ENCODE data around the gene NT5C2.
"Not testable (repeated sequence)": the region's sequence is repeated elsewhere in the genome, so short reads cannot be mapped to it uniquely, and the experiment has no call there.

NT5C2 gene

DNA sequence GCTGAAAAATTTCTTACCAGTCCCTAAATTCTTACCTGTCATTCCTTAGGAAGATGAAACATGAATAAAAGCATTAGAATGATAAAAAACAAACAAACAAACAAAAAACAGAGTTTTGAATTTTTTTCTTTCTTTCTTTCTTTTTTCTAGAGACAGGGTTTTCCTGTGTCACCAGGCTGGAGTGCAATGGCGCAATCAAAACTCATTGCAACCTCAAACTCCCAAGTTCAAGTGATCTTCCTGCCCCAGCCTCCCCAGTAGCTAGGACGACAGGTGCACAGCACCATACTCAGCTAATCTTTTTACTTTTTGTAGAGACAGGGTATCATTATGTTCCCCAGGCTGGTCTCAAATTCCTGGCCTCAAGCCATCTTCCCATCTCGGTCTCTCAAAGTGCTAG lies 26.5 kb downstream of the NT5C2 start:
- H3K27ac ChIP-seq, result no peak overlapping the region
- TF ChIP-seq ZFX (IDR thresholded peaks at IDR 0.05; ENCODE audit: borderline replicate concordance), result no peak
- TF ChIP-seq, protein P1, sequence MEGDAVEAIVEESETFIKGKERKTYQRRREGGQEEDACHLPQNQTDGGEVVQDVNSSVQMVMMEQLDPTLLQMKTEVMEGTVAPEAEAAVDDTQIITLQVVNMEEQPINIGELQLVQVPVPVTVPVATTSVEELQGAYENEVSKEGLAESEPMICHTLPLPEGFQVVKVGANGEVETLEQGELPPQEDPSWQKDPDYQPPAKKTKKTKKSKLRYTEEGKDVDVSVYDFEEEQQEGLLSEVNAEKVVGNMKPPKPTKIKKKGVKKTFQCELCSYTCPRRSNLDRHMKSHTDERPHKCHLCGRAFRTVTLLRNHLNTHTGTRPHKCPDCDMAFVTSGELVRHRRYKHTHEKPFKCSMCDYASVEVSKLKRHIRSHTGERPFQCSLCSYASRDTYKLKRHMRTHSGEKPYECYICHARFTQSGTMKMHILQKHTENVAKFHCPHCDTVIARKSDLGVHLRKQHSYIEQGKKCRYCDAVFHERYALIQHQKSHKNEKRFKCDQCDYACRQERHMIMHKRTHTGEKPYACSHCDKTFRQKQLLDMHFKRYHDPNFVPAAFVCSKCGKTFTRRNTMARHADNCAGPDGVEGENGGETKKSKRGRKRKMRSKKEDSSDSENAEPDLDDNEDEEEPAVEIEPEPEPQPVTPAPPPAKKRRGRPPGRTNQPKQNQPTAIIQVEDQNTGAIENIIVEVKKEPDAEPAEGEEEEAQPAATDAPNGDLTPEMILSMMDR (IDR thresholded peaks at IDR 0.05), result no peak

DNA sequence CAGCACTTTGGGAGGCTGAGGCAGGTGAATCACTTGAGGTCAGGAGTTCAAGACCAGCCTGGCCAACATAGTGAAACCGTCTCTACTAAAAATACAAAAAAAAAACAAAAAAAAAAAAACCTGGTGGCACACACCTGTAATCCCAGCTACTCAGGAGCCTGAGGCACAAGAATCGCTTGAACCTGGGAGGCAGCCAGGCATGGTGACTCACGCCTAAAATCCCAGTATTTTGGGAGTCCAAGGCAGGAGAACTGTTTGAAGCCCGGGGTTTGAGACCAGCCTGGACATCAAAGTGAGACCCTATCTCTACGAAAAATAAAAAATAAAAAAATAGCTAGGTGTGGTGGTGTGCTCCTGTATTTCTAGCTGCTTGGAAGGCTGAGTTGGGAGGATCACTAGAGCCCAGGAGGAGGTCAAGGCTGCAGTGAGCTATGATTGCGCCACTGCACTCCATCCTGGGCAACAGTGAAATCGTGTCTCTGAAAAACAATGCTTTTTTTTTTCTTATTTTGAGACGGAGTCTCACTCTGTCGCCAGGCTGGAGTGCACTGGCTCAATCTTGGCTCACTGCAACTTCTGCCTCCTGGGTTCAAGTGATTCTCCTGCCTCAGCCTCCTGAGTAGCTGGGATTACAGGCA lies 29.2 kb downstream of the NT5C2 start:
- H3K27ac ChIP-seq, result not testable (repeated sequence)

DNA sequence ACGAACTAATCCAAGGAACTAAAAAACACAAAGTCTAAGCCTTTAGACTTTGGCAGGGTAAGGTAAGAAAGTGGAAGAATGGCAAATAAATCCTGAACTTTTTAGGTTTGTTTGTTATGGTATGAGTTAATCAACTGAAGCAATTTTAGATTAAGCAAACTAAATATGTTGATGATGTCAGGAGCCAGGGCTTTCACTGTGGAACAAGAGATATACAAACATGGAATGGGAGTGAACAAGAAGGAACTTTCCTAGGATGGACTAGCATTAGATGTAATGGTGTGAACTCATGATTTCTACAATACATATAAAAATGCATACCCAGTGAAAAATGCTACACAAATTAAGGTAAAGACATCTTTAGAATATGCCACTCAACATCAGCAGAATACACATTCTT lies 35.8 kb downstream of the NT5C2 start:
- TF ChIP-seq, protein P1 (IDR thresholded peaks at IDR 0.05), result no peak
- TF ChIP-seq ZFX (IDR thresholded peaks at IDR 0.05; ENCODE audit: borderline replicate concordance), result no peak
- no peak overlapping the region for H3K27ac ChIP-seq

DNA sequence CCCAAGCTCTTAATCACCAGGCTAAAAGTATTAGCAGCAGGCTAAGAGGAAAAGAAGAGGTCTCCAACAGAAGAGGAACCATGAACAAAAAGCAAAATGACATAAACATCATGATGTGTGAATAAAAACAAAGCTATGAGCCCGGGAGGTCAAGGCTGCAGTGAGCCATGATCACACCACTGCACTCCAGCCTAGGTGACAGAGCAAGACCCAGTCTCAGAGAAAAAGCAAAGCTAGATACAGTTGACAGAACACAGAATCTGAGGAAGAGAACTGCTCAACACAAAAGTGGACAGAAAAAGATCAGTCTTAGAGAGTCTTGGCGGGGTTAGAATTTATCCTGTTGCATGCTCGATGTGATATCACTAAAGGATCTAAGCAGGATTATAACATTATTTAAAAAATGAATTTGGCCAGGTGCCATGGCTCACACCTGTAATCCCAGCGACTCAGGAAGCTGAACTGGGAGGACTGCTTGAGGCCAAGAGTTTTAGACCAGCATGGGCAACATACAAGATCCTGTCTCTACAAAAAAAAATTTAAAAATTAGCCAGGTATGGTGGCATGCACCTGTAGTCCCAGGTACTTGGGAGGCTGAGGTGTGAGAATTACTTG lies 37.5 kb downstream of the NT5C2 start:
- H3K27ac ChIP-seq, result peak overlapping the region; percentile 73
- TF ChIP-seq, protein P1 (IDR thresholded peaks at IDR 0.05), result no peak
- TF ChIP-seq ZFX (IDR thresholded peaks at IDR 0.05; ENCODE audit: borderline replicate concordance), result no peak

DNA sequence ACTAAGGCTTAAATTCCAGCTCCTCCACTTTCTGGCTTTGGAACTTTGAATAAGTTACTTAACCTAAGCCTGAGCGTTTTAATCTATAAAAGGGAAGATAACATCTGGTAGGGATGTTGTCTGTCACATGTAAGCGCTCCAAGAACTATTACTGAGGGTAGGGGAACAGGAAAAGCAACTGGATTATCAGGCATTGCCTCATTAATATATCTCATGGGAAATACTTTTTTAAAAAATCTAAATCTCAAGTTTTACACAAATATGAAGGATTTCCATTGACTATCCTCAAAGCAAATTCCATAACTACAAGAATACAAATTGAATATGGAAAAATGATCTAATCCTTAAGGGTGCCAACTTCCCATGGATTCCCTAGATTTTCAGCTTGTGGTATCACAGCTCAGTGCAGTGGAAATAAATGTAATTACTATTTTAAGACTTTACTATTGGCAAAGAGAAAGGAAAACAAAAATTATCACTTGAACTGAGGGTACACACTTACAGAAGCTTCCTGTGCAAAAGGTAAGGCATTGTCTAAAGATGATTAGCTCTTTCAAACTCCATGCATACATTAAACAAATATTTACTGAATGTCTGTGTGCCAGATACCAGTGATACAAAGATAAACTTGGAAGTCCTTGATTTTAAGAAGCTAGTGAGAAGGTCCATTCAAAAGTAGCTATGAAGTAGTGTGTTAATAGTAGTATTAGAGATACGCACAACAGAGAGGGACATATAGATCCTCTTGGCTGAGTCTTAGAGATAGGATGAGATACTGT lies 38.4 kb downstream of the NT5C2 start:
- peak overlapping the region; percentile 73 for H3K27ac ChIP-seq

DNA sequence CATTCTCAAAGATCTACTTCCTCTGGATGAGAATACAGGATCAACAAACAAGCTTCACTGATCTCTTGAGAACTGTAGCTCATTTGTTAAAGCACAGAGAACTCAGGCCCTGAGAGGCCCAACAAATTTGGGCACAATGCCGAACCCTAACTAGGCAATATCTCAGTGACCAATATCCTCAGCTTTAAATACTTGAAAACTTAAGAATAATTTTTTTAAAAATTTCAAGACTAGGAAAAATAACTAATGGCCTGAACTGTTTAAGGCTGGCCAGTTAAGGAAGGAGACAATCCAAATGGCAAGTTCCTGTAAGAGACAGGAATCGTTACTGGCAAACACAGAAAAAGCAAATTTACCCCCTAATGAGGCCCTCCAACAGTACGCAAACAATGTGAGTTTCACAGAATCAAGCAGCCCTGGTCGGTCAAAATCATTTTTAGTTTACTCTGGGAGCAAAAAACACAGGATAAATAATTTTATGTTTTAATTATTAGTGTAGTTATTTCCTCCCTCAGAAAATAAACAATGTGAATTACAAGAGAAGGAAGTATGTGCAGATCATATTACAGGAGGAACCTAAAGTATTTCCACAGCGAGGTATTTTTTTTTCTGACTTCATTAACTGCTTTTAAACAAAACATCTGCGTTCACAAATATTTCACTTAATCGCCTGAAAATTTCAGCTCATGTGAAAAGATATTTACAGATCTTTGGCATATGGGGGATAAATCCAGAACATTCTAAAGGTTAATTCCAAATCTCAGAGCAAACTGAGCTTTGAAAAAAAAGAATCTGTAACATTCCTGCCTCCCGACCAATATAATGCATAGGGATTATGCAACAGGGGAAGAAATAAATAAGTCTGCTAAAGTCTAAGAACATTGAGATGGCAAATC lies 39.5 kb downstream of the NT5C2 start:
- H3K27ac ChIP-seq, result peak overlapping the region; percentile 73
- no peak for TF ChIP-seq ZFX (IDR thresholded peaks at IDR 0.05; ENCODE audit: borderline replicate concordance)
- TF ChIP-seq, protein P1 (IDR thresholded peaks at IDR 0.05), result no peak

More for the DNA sequence above, 38.4 kb downstream of the NT5C2 start:
- TF ChIP-seq, protein P1 (IDR thresholded peaks at IDR 0.05), result no peak
- TF ChIP-seq ZFX (IDR thresholded peaks at IDR 0.05; ENCODE audit: borderline replicate concordance), result no peak

DNA sequence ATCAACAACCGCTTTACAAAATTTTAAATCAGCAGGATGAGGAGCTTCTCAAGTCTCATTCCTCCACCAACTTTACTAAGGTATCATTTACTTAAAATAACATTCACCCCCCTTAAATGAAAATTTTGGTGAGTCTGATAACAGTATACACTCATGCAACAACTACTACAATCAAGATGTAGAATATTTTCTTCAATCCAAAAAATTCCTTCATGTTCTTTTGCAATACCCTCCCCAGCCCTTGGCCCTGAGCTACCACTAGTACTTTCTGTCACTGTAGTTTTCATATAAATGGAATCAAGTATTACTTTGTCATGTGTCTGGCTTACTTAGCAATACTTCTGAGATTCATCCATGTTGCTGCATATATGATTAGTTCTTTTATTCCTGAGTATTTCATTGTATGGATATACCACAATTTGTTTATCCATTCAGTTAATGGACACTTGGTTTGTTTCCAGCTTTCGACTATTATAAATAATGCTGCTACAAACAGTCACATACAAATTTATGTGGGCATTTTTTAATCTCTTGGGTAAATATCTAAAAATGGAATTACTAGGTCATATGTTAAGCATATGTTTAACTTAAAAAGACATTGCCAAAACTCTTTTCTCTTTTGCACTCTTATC lies 43.0 kb downstream of the NT5C2 start:
- no peak for TF ChIP-seq ZFX (IDR thresholded peaks at IDR 0.05; ENCODE audit: borderline replicate concordance)
- TF ChIP-seq, protein P1 (IDR thresholded peaks at IDR 0.05), result no peak

More for the DNA sequence above, 43.0 kb downstream of the NT5C2 start:
- H3K27ac ChIP-seq, result no peak overlapping the region
